A673 (cell line): ENCODE data around the gene EPS8. TPM values are rescaled to one million over a fixed set of nuclear protein-coding genes. Genes with fewer than 3 reads are reported as not detected.

Experiments used
- BruUV-seq: library from RNA; stranded (reverse); fragments of 400-500 nt; replicated peaks from 2 replicates; lab custom pipeline; 2021; lab: Mats Ljungman, UMichigan
- CTCF ChIA-PET: fragments of 300-600 bp; sonication (Branson Sonifier 250); formaldehyde crosslinking; loops from one replicate; lab custom pipeline; 2022; ENCODE audit warnings: antibody characterized with exemption; lab: Charles Lee
- POLR2A ChIA-PET: fragments of 300-600 bp; sonication (Branson Sonifier 250); formaldehyde crosslinking; loops from one replicate; lab custom pipeline; 2022; ENCODE audit warnings: antibody characterized with exemption; ENCODE audit not compliant: low non-redundant PET; lab: Charles Lee
- DNase-seq: peaks from one replicate; pipeline ENCODE4 v3.0.0-alpha.2; 2015; ENCODE audit warnings: low spot score
- H3K27ac ChIP-seq: fragments of 200-600 bp; sonication (generic); 2 replicates; pipeline ENCODE4 v1.5.1; 2016; ENCODE audit warnings: mixed run types, low read depth, mild to moderate bottlenecking, mixed read lengths, antibody characterized with exemption, low read length; ENCODE audit not compliant: poor library complexity, severe bottlenecking
- H3K27me3 ChIP-seq: fragments of 200-600 bp; sonication (generic); replicated peaks from 2 replicates; pipeline ENCODE4 v1.6.1; 2017; ENCODE audit warnings: mixed run types, low read depth, mild to moderate bottlenecking, mixed read lengths, antibody characterized with exemption, low read length; ENCODE audit not compliant: insufficient read depth, poor library complexity
- H3K36me3 ChIP-seq: fragments of 200-600 bp; sonication (generic); 2 replicates; pipeline ENCODE4 v1.6.1; 2016; ENCODE audit warnings: mixed run types, mild to moderate bottlenecking, mixed read lengths, antibody characterized with exemption, low read length; ENCODE audit not compliant: insufficient read depth, poor library complexity, severe bottlenecking
- H3K4me1 ChIP-seq: fragments of 200-600 bp; sonication (generic); 2 replicates; pipeline ENCODE4 v1.6.1; 2017; ENCODE audit warnings: mixed run types, mild to moderate bottlenecking, mixed read lengths, antibody characterized with exemption, low read length; ENCODE audit not compliant: insufficient read depth, poor library complexity, severe bottlenecking
- H3K4me3 ChIP-seq: fragments of 200-600 bp; sonication (generic); 2 replicates; pipeline ENCODE4 v1.5.1; 2016; ENCODE audit warnings: low read depth, mixed run types, mild to moderate bottlenecking, mixed read lengths, low read length; ENCODE audit not compliant: poor library complexity, severe bottlenecking
- H3K9me3 ChIP-seq: fragments of 200-600 bp; sonication (generic); 2 replicates; pipeline ENCODE4 v1.6.1; 2016; ENCODE audit warnings: mixed run types, low read depth, mild to moderate bottlenecking, mixed read lengths, antibody characterized with exemption, low read length; ENCODE audit not compliant: poor library complexity, severe bottlenecking
- CTCF ChIP-seq: fragments of 300-800, 200-600 bp; sonication (generic); conservative IDR thresholded peaks from 2 replicates; pipeline ENCODE4 v1.5.1; 2017; ENCODE audit warnings: low read depth, mild to moderate bottlenecking, antibody characterized with exemption, low read length, moderate library complexity, mixed read lengths
- EZH2 ChIP-seq: fragments of 200-600 bp; sonication (generic); IDR thresholded peaks from 2 replicates; pipeline ENCODE4 v1.6.1; 2017; ENCODE audit warnings: borderline replicate concordance, low read depth, mild to moderate bottlenecking, mixed read lengths, antibody characterized with exemption, low read length; ENCODE audit not compliant: poor library complexity, severe bottlenecking
- intact Hi-C: fragments of 100-400 bp; cut with micrococcal nuclease; formaldehyde crosslinking; loops from one replicate; pipeline ENCODE4 v1.10.0; 2022; ENCODE audit not compliant: unreplicated experiment
- total RNA-seq: library from RNA; stranded (reverse); gene quantifications from 2 replicates; pipeline ENCODE4 v1.2.3, GENCODE V29; 2021

EPS8 gene
- total RNA-seq, 1 experiment from 2014 or later: 14.0 TPM

GRCh38 chr12:15600223-15600935, 188.8 kb downstream of the EPS8 start:
- no peaks in the 10 kb centered on the region for H3K9me3 ChIP-seq
- ChIA-PET CTCF (no interaction called here), POLR2A (no interaction called here)
- no peaks in the 10 kb centered on the region for H3K27me3 ChIP-seq
- no peak overlapping the region for H3K27ac ChIP-seq
- peaks cover 22% of the 10 kb centered on the region for H3K4me1 ChIP-seq
- DNase-seq: no peak
- intact Hi-C loops: no loop called here
- no TSS peak for BruUV-seq
- no peak for TF ChIP-seq CTCF
- TF ChIP-seq EZH2: no peak
- H3K4me3 ChIP-seq: no peak overlapping the region
- no peaks in the 10 kb centered on the region for H3K36me3 ChIP-seq

DNA sequence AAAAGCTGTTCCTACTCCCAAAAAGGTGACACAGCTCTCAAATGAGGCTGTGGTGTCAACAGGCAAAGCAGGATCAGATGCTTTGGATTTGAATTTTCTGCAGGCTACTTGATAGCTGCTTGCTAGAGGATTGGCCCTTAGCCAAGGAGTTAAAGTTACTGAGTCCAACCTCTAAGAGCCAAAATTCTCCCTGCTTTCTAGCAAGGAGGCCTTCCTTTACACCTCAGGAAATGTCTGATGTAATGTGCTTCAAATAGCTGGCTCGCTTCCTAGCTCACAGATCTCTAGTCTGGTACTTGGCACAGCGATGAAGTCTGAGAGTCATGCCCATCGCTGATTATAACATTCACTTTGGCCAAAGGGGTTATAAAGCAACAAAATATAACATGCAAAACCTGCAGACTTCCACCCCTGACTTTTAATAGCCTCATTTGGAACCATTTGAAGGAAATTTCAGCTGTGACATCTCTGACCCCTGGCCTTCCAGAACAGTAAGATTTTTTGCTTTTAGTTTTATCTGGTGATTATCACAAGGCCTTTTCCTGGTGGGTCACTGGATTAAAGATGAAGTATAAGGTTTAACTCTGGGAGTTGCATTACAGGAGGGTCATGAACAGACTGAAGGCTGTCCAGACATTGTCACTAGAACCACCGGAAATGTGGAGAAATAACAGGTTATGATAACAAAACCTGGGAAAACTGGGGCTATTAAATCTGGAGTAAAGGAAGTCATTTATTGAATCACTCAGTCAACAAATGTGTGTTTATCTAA, 189.7 kb downstream of the EPS8 start:
- CTCF ChIA-PET: interaction anchor here (0.7 kb wide), 1 partner anchor 1902 kb away, joined by 3 read pairs; no protein-coding TSS in a partner anchor
- BruUV-seq: no TSS peak
- POLR2A ChIA-PET: no interaction called here
- peaks cover 22% of the 10 kb centered on the region for H3K4me1 ChIP-seq
- H3K9me3 ChIP-seq: no peaks in the 10 kb centered on the region
- no peak overlapping the region for H3K27ac ChIP-seq
- intact Hi-C loops: no loop called here
- TF ChIP-seq CTCF (no peak), EZH2 (no peak)
- peak; percentile 77 for DNase-seq
- no peaks in the 10 kb centered on the region for H3K27me3 ChIP-seq
- no peak overlapping the region for H3K4me3 ChIP-seq
- H3K36me3 ChIP-seq: no peaks in the 10 kb centered on the region

- ChIA-PET POLR2A (no interaction called here), CTCF (interaction anchor here (0.6 kb wide), 1 partner anchor 41 kb away, joined by 4 read pairs; no protein-coding TSS in a partner anchor)
- BruUV-seq: no TSS peak
- DNase-seq: no peak
- no peaks in the 10 kb centered on the region for H3K36me3 ChIP-seq
- H3K9me3 ChIP-seq: no peaks in the 10 kb centered on the region
- H3K27me3 ChIP-seq: no peaks in the 10 kb centered on the region
- intact Hi-C loops: no loop called here
- H3K27ac ChIP-seq: no peak overlapping the region
- peaks cover 11% of the 10 kb centered on the region for H3K4me1 ChIP-seq
- TF ChIP-seq CTCF: no peak
- TF ChIP-seq EZH2: no peak
- no peak overlapping the region for H3K4me3 ChIP-seq
These were observed 191.9 kb downstream of the EPS8 start for GRCh38 chr12:15597125-15597830.
